ENCODE measurements around the gene KLF5. TPM values are rescaled to one million over a fixed set of nuclear protein-coding genes. Genes with fewer than 3 reads are reported as not detected.

KLF5 gene
- total RNA-seq, 1 experiment from 2014 or later: 59.2 TPM

DNA sequence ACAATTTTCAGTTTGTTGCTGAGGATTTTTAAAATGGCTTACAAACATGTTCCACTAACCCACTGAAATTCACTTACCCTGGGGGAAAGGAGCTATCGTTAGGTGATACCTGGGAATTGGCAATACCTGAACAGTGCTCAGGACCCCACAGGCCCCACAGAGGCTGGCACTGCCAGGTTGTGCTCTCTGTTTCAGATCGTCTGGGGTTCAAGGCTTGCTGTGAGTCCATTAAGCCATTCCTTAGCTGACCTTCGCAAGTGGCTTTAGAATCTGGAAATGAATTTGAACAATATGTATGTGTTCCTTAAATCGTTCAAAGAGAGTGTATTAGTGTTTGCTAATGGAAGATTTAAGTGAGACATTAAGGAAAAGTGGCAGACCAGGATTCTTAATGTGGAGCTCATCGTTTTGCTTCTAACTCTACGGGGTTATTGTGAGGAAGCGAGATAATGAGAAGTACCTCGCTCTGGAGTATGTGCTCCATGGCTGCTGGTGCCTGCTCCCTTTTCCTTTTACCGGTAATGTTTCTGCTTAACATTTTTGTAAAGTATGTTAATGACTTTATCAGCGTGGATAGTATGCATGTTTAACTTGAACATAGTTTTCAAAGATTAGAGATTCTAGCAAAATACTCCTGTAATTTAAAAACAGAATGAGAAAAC, 13.6 kb downstream of the KLF5 start:
- intact Hi-C loops (cut with micrococcal nuclease): no loop called here
- BruUV-seq (replicated peaks): no TSS peak
- peaks cover 3% of the 10 kb centered on the region; the same call in 1 of the 2 replicates for H4K20me1 ChIP-seq (ENCODE audit: insufficient read depth)
- no peak for DNase-seq (ENCODE audit: low read depth, low spot score)
- ATAC-seq: no peak
- no peak overlapping the region for H3K4me2 ChIP-seq (ENCODE audit: low read length)
- ChIA-PET RAD21 (ENCODE audit: low non-redundant PET in 1 of 2, low total read pairs in 2 of 2, uncharacterized antibody in 2 of 2, unreplicated experiment in 2 of 2) (no interaction called here), CTCF (no interaction called here), POLR2A (interaction anchor here (1.0 kb wide), 1 partner anchor 14 kb away, joined by 5 read pairs; the partner anchor contains the start of gene KLF5)
- no peaks in the 10 kb centered on the region for H3K9me2 ChIP-seq (ENCODE audit: insufficient read depth)
- H3K4me1 ChIP-seq (ENCODE audit: control insufficient read depth in 1 of 2, insufficient read depth in 2 of 2, low read length in 2 of 2): peaks cover 5 to 12% of the 10 kb centered on the region in 2 experiments; a peak in 3 of 4 replicates
- H3K79me2 ChIP-seq (ENCODE audit: insufficient read depth, low read length): peaks cover 83% of the 10 kb centered on the region
- H3K27ac ChIP-seq (ENCODE audit: low read depth, low read length): no peak overlapping the region
- H3K36me3 ChIP-seq (ENCODE audit: control insufficient read depth in 1 of 2, insufficient read depth in 2 of 2, low read length in 2 of 2): peaks cover 8 to 17% of the 10 kb centered on the region in 2 experiments; a peak in 3 of 4 replicates
- no peak for TF ChIP-seq EZH2 (IDR thresholded peaks at IDR 0.05)
- no peak for TF ChIP-seq ZBTB33 (IDR thresholded peaks at IDR 0.05; ENCODE audit: extremely low read depth, insufficient replicate concordance, low read length)
- no peak for TF ChIP-seq SIN3A (IDR thresholded peaks at IDR 0.05; ENCODE audit: low read depth)
- TF ChIP-seq SRF (IDR thresholded peaks at IDR 0.05; ENCODE audit: low read depth): no peak
- TF ChIP-seq, protein P1, sequence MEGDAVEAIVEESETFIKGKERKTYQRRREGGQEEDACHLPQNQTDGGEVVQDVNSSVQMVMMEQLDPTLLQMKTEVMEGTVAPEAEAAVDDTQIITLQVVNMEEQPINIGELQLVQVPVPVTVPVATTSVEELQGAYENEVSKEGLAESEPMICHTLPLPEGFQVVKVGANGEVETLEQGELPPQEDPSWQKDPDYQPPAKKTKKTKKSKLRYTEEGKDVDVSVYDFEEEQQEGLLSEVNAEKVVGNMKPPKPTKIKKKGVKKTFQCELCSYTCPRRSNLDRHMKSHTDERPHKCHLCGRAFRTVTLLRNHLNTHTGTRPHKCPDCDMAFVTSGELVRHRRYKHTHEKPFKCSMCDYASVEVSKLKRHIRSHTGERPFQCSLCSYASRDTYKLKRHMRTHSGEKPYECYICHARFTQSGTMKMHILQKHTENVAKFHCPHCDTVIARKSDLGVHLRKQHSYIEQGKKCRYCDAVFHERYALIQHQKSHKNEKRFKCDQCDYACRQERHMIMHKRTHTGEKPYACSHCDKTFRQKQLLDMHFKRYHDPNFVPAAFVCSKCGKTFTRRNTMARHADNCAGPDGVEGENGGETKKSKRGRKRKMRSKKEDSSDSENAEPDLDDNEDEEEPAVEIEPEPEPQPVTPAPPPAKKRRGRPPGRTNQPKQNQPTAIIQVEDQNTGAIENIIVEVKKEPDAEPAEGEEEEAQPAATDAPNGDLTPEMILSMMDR (IDR thresholded peaks at IDR 0.05 in 2 of 3, conservative IDR thresholded peaks at IDR 0.05 in 1 of 3; ENCODE audit: borderline replicate concordance in 1 of 3, insufficient read depth in 1 of 3, low read depth in 2 of 3, low read length in 2 of 3): no peak
- no peak for TF ChIP-seq REST (IDR thresholded peaks at IDR 0.05; ENCODE audit: low read depth)
- TF ChIP-seq MAX (IDR thresholded peaks at IDR 0.05): no peak
- no peak for TF ChIP-seq ZNF274 (IDR thresholded peaks at IDR 0.05; ENCODE audit: low read depth, low read length)
- TF ChIP-seq POLR2A (IDR thresholded peaks at IDR 0.05; ENCODE audit: borderline replicate concordance, extremely low read depth, insufficient read depth, insufficient read length): no peak
- no peak for TF ChIP-seq FOSL1 (IDR thresholded peaks at IDR 0.05; ENCODE audit: low read depth)
- no peak for TF ChIP-seq JUND (IDR thresholded peaks at IDR 0.05)
- no peak for TF ChIP-seq ELF1 (IDR thresholded peaks at IDR 0.05; ENCODE audit: borderline replicate concordance, low read depth)
- H3K4me3 ChIP-seq (replicated peaks in 1 of 2; ENCODE audit: low read depth in 1 of 2, low read length in 2 of 2): no peak overlapping the region
- no peaks in the 10 kb centered on the region for H3K27me3 ChIP-seq (ENCODE audit: insufficient read depth, low read length)
- no peak overlapping the region for H3K9ac ChIP-seq (ENCODE audit: low read length)
- no peaks in the 10 kb centered on the region for H3K9me3 ChIP-seq (ENCODE audit: control insufficient read depth in 1 of 2, insufficient read depth in 1 of 2, low read depth in 1 of 2, low read length in 2 of 2)
- no peak overlapping the region for H2AFZ ChIP-seq (ENCODE audit: low read depth, low read length, poor library complexity, severe bottlenecking)

Data from HCT116 (cell line).